ENCODE results near the gene STXBP6.

Gene STXBP6

GRCh38 chr14:24960816-24961215 is 89.1 kb downstream of the STXBP6 start:
- Histone ChIP-seq H3K36me3 (replicated peaks; ENCODE audit: low read depth, low read length) (no peaks in the 10 kb centered on the region), H3K4me3 (ENCODE audit: low read length) (no peak overlapping the region), H3K27ac (ENCODE audit: low read length) (no peak overlapping the region), H3K9me3 (ENCODE audit: insufficient read depth, low read length) (no peaks in the 10 kb centered on the region), H3K9ac (ENCODE audit: low read length) (no peak overlapping the region), H3K4me2 (ENCODE audit: low read length) (no peak overlapping the region), H2AFZ (ENCODE audit: low read depth, low read length) (no peak overlapping the region), H4K20me1 (ENCODE audit: insufficient read depth, low read length) (no peaks in the 10 kb centered on the region), H3K4me1 (ENCODE audit: low read length) (peaks cover 8% of the 10 kb centered on the region), H3K79me2 (ENCODE audit: low read length) (no peaks in the 10 kb centered on the region), H3K27me3 (ENCODE audit: low read depth, low read length) (no peaks in the 10 kb centered on the region)
- no peak for TF ChIP-seq CTCF (IDR thresholded peaks at IDR 0.05; ENCODE audit: low read depth, low read length)
- no peak for TF ChIP-seq EZH2phosphoT487 (IDR thresholded peaks at IDR 0.05; ENCODE audit: low read depth)

GRCh38 chr14:24959791-24960331 is 90.1 kb downstream of the STXBP6 start:
- no peaks in the 10 kb centered on the region for H3K79me2 ChIP-seq (ENCODE audit: low read length)
- peaks cover under 1% of the 10 kb centered on the region; the same call in 1 of the 2 replicates for H4K20me1 ChIP-seq (ENCODE audit: insufficient read depth, low read length)
- no peaks in the 10 kb centered on the region for H3K36me3 ChIP-seq (replicated peaks; ENCODE audit: low read depth, low read length)
- H3K9me3 ChIP-seq (ENCODE audit: insufficient read depth, low read length): no peaks in the 10 kb centered on the region
- H3K9ac ChIP-seq (ENCODE audit: low read length): no peak overlapping the region
- no peak overlapping the region for H3K4me3 ChIP-seq (ENCODE audit: low read length)
- H3K4me1 ChIP-seq (ENCODE audit: low read length): peaks cover 8% of the 10 kb centered on the region
- no peaks in the 10 kb centered on the region for H3K27me3 ChIP-seq (ENCODE audit: low read depth, low read length)
- H3K4me2 ChIP-seq (ENCODE audit: low read length): no peak overlapping the region
- H3K27ac ChIP-seq (ENCODE audit: low read length): no peak overlapping the region
- TF ChIP-seq CTCF (IDR thresholded peaks at IDR 0.05; ENCODE audit: low read depth, low read length) (no peak), EZH2phosphoT487 (IDR thresholded peaks at IDR 0.05; ENCODE audit: low read depth) (no peak)
- no peak overlapping the region for H2AFZ ChIP-seq (ENCODE audit: low read depth, low read length)

- Histone ChIP-seq H3K9me3 (ENCODE audit: insufficient read depth, low read length) (no peaks in the 10 kb centered on the region), H3K9ac (ENCODE audit: low read length) (no peak overlapping the region), H3K79me2 (ENCODE audit: low read length) (no peaks in the 10 kb centered on the region; the same call in 1 of the 2 replicates), H3K4me1 (ENCODE audit: low read length) (peaks cover 23% of the 10 kb centered on the region), H2AFZ (ENCODE audit: low read depth, low read length) (no peak overlapping the region), H3K27ac (ENCODE audit: low read length) (no peak overlapping the region), H3K36me3 (replicated peaks; ENCODE audit: low read depth, low read length) (no peaks in the 10 kb centered on the region), H3K27me3 (ENCODE audit: low read depth, low read length) (no peaks in the 10 kb centered on the region), H4K20me1 (ENCODE audit: insufficient read depth, low read length) (peaks cover 4% of the 10 kb centered on the region; the same call in 1 of the 2 replicates), H3K4me2 (ENCODE audit: low read length) (no peak overlapping the region), H3K4me3 (ENCODE audit: low read length) (no peak overlapping the region)
- no peak for TF ChIP-seq EZH2phosphoT487 (IDR thresholded peaks at IDR 0.05; ENCODE audit: low read depth)
- no peak for TF ChIP-seq CTCF (IDR thresholded peaks at IDR 0.05; ENCODE audit: low read depth, low read length)
These were observed 91.7 kb downstream of the STXBP6 start for GRCh38 chr14:24958271-24958670.

GRCh38 chr14:24957814-24958213 is 92.1 kb downstream of the STXBP6 start:
- Histone ChIP-seq H3K4me3 (ENCODE audit: low read length) (no peak overlapping the region), H3K27me3 (ENCODE audit: low read depth, low read length) (no peaks in the 10 kb centered on the region), H3K9ac (ENCODE audit: low read length) (no peak overlapping the region), H3K27ac (ENCODE audit: low read length) (no peak overlapping the region), H3K4me2 (ENCODE audit: low read length) (no peak overlapping the region), H3K79me2 (ENCODE audit: low read length) (no peaks in the 10 kb centered on the region; the same call in 1 of the 2 replicates), H3K9me3 (ENCODE audit: insufficient read depth, low read length) (no peaks in the 10 kb centered on the region), H4K20me1 (ENCODE audit: insufficient read depth, low read length) (peaks cover 4% of the 10 kb centered on the region; the same call in 1 of the 2 replicates), H3K4me1 (ENCODE audit: low read length) (peaks cover 23% of the 10 kb centered on the region), H3K36me3 (replicated peaks; ENCODE audit: low read depth, low read length) (no peaks in the 10 kb centered on the region), H2AFZ (ENCODE audit: low read depth, low read length) (no peak overlapping the region)
- TF ChIP-seq EZH2phosphoT487 (IDR thresholded peaks at IDR 0.05; ENCODE audit: low read depth): no peak
- TF ChIP-seq CTCF (IDR thresholded peaks at IDR 0.05; ENCODE audit: low read depth, low read length): no peak
